Hematopoietic multipotent progenitor cell treated with erythropoietin and hydrocortisone succinate and interleukin-3 and kit ligand, for 17 days (in vitro differentiated cells): ENCODE results near the gene YIF1B.
"Not testable (repeated sequence)": the region's sequence is repeated elsewhere in the genome, so short reads cannot be mapped to it uniquely, and the experiment has no call there.

Experiments
- DNase-seq: peaks from one replicate; pipeline ENCODE4 v3.0.0-alpha.2; 2015; ENCODE audit warnings: low spot score

YIF1B gene

DNA sequence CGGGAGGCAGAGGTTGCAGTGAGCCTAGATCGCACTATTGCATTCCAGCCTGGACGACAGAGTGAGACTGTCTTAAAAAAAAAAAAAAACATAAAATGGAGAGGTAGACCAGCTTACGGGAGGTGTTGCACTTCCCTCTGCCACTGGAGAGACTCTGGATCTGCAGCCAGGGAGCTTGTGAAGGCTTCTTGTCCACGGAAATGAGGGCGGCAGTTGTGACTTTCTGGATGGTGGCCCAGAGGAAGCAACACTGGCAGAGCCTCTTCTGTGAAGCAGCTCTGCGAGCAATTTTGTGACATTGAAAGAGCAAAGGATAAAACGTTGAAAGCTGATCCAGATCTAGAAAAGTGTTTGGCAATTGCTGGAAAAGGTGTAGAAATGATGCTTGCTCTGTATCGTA, 41.0 kb downstream of the YIF1B start:
- DNase-seq: no peak

DNA sequence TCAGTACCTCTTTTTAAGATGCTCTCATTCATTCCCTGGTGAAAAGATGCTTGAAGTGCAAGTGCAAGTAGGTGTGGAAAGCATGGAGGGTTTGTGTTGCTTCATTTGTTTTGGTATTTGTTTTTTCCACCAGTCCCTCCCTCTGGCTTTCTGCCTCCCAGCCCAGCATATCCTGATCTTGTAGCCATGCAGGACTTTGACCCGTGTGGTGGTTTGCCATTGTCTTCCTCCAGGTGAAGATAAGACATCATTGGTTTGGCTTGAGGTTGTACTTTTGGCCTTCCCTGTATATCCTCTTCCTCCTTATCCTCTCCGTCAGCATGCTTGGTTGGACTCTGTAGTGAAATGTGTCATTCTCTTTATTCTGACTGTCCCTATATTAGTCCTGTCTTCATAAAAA, 42.2 kb downstream of the YIF1B start:
- no peak for DNase-seq

GRCh38 chr19:38270587-38271167, 45.1 kb downstream of the YIF1B start:
- DNase-seq: peak; percentile 34

DNA sequence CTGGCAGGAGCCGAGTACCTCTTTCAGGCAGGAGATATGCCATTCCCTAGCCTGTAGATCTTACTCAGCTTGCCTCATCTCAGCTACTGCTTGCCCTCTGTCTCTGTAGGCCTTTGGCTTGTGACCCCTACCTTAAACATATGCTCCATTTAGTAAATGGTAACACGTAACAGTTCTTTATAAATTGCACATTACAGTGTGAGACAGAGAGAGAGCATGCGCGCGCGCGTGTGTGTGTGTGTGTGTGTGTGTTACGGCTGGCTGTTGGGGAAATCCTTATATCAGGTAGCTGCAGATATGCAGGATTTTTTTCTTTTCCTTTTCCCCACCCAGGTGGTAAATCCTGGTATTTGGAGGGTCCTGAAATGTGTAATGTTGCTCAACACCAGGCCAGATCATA, 47.2 kb downstream of the YIF1B start:
- DNase-seq: no peak

DNA sequence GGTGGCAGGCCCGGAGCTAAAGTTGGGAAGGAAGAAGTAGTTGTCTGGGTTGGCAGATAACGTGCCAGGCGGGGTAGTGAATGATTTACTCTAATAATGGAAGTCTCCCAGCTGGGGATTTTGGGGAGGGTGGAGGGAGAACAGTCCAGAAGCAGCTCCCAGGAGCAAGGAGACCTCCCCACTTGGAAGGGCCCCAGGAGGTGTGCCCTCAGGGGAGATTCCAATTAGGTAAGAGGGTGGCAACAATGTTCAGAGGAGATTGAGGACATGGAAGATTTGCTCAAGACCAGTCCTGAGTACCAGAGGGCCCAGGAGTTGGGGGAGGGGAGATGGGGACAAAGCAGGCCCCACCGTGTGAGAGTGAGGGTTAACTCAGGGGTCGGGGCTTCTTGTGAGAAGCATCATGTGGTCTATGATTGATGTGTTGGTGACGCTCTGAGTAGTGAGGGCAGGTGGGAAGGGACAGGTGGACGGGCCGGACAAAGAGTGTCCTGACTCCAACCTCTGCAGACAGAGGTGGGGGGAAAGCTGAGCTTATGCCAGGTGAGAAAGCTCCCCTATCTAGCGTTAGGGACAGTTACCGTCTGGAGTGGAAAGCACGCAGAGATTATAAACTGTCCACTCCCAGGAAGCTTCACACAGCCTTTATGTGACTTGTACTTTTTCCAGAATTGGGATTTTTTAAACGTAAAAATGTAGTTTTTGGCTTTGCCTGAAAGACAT, 47.8 kb downstream of the YIF1B start:
- DNase-seq: no peak

DNA sequence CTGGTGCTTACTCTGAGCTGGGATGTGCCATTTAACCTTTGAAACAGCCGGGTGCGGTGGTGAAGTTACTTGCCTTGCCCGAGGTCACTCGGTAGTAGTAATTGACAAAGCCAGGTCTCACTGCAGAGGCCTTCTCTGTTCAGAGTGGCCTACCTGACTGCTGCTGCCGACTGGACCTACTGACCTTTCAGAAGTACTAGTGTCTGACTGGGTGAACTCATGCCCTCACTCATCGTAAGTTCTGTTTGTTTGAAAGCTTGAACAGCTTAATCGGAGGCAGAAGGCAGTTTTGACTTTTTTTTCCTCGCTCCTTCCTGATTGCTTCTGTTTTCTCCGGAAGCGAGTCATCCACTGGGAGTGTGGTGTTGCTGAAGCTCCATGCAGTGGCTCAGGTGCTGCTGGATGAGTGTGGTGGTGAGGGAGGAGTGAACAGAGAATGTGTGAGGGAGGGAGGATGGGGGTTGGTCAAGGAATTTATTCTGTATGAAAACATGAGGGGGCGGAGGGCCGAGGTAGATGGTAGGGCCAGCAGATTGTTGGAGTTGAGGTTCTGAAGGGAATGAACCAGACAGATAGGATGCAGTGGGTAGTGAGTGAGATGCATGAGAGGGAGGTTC, 48.7 kb downstream of the YIF1B start:
- DNase-seq: no peak

- no peak for DNase-seq
Measured at GRCh38 chr19:38265921-38266429, 49.8 kb downstream of the YIF1B start.

DNA sequence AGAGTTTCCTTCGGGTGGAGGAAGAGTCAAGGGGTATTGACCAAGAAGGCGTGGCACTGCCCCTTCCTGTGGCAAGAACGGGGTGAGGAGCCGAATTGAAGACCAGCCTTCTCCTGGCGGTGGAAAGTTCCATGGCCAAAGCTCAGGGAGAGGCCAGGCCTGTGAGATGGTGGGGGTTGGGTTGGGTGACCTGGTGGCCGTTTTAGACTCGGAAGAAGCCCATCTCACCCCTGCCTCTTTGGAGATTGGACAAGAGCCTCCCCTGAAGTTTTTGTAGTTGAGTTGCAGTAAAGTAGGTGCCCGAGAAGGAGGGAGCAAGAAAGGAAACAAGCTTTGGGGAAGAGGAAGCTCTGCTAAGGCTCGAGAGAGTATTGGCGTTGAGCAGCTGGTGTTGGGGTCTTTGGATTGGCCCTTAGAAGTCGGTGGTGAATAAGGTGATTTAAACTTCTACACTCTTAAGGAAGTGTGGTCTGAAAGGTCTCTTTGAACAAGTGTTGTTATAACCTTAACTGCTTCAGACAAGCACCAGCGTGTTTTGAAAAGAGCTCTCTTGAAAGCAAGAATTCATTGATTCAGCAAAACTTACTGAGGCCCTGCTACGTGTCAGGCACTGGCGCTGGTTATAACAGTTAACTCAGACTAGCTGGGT, 50.4 kb downstream of the YIF1B start:
- DNase-seq: no peak

DNA sequence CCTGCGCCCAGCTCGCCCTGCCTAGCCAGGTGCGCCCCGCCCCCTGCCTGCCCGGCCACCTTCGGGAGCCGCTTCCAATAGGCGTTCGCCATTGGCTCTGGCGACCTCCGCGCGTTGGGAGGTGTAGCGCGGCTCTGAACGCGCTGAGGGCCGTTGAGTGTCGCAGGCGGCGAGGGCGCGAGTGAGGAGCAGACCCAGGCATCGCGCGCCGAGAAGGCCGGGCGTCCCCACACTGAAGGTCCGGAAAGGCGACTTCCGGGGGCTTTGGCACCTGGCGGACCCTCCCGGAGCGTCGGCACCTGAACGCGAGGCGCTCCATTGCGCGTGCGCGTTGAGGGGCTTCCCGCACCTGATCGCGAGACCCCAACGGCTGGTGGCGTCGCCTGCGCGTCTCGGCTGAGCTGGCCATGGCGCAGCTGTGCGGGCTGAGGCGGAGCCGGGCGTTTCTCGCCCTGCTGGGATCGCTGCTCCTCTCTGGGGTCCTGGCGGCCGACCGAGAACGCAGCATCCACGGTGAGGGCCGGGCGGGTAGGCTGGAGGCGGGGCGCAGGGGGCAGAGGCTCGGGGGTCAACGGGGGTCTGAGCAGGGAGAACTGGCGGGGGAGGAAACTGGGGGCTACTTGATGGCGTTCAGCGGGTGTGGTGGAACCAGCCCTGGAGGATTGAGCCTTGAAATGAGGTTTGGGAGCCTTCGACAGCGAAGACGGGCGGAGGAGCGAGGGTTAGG, 51.1 kb downstream of the YIF1B start, which contains the start of gene SPINT2:
TSS of gene SPINT2 (plus strand) at position 88 of the 727 bp plus-strand sequence. CDS start at position 408, 320 bp downstream.
- no peak for DNase-seq

- peak; percentile 88 for DNase-seq
Measured at GRCh38 chr19:38263689-38264485, 51.9 kb downstream of the YIF1B start.

GRCh38 chr19:38262585-38263268, 53.0 kb downstream of the YIF1B start:
- DNase-seq: no peak

GRCh38 chr19:38261942-38262341, 53.8 kb downstream of the YIF1B start:
- not testable (repeated sequence) for DNase-seq

DNA sequence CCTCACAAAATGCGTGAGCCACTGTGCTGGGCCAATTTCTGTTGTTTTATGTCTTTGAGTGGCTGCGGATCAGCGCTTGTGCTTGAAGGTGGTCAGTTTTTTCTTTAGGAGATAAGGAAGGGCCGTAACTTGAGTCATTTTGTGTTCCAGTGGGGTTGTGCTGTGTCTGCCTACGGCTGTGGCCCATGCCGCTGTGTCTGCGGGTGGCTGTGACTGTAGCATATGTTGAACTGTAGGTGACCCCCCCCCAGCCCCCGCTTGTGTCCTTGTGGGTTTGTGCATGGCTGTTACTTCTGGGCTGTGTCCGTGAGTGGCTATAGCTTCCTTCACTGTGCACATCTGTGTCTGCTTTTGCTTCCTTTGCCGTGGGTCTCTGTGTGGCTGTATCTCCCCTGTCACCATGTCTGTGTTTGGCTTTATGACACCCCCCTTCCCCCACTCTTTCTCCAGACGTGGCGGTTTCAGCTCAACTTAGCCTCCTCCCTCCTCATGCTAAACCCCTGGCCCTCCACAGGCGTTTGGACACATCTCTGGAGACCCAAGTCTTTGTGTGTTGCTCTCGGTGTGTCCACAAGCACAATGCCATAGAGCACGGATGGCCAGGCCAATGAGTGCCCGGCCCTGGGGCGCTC, 60.2 kb downstream of the YIF1B start:
- no peak for DNase-seq

DNA sequence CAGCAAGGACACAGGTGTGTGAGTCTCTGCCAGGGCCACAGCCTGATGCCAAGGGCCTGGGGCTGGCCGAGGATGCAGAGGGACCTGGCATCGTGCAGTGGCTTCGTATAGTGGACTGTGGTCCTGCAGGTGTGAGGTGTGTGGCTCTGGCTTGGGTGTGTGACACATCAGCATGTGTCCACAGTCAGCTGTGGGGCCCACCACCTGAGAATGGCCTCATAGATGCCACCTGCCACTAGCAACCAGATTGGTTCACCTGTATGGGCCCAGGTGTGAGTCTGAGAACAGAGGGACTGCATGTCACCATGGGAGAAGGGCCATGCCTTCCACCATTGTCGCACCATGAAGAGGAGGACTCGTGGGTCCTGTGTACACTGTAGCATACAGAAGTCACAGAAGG, 62.0 kb downstream of the YIF1B start:
- no peak for DNase-seq
